Stimulated activated CD4-positive, alpha-beta T cell treated with anti-CD3 and anti-CD28 coated beads, Interleukin-12 subunit alpha, Interleukin-12 subunit beta, amount 100 ng/mL, for 4 hours (primary cell): ENCODE data around the gene CCDC92.

ENCODE experiments used
- DNase-seq: peaks from one replicate; pipeline ENCODE4 v3.0.0-alpha.2; 2020

The CCDC92 gene, protein sequence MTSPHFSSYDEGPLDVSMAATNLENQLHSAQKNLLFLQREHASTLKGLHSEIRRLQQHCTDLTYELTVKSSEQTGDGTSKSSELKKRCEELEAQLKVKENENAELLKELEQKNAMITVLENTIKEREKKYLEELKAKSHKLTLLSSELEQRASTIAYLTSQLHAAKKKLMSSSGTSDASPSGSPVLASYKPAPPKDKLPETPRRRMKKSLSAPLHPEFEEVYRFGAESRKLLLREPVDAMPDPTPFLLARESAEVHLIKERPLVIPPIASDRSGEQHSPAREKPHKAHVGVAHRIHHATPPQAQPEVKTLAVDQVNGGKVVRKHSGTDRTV

DNA sequence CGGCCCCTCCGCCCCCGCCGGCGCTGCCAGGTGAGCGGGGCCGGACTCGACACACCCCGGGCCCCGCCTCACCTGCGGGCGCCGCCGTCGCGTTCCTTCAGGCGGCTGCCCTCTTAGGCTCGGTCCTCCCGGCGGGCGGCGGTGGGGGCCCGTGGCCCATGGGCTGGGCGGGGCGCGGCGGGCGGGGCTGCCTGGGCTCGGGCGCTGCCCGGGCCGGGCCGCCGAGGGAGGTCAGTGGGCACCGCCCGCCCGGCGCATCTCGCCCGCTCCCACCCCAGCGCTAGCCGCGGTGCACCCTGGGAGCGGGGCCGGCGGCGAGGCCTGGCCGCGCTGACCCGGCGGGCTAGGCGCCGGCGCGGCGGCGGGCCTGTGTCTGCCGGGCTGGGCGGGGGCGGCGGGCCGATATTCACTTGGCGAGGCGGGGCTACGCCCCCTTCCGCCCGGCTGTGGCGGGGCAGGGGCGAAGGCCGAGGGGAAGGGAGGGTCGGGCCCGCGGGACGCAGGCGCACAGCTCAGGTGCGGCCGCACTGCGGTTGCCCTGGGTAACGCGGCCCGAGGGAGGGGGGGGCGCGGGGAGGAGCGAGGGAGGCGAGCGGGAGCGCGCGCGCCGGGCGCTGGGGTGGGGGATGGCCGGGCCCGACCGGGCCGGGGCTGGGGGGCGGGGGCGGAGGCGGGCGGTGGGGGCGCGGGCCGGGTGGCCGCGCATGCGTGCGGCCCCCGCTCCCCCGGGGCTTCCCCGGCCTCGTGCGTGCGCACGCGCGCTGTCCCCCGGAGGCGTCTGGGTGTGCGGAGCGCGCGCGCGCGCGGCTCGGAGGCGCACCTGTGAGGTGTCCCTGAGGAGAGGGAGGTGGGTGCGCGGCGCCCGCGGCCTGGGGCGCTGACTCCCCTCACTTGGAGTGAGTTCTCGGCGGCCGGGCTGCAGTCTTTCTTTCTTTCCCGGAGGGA, at the start of gene CCDC92, which contains the start of gene ZNF664:
CCDC92 (minus strand) TSS at position 375 of the 945 bp plus-strand sequence. CDS start 28,526 bp downstream, outside the sequence.
ZNF664 (plus strand) TSS at position 759 of the 945 bp plus-strand sequence. CDS start 38,930 bp downstream, outside the sequence.
- DNase-seq = peak; percentile 95

- no peak for DNase-seq
These were observed 49.5 kb upstream of the CCDC92 start for GRCh38 chr12:124022161-124022560.

- no peak for DNase-seq
These were observed 48.4 kb upstream of the CCDC92 start for GRCh38 chr12:124021007-124021406.

DNA sequence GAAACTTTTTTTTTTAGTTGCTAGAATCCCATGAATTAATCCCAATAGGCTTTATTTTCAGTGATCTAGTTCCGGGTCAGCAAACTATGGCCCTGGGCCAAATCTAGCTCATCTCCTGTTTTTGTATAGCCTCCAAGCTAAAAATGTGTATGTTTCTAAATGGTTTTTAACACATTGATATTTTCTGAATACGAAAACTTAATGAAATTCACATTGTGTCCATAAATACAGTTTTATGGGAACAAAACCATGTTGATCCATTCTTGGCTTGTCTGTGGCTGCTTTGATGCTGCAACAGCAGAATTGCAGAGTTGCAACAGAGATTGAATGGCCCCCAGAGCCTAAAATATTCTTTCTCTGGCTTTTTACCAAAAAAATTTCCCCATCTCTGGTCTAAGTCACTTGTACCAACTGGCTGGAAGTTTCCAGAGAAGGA, 47.9 kb upstream of the CCDC92 start:
- no peak for DNase-seq

GRCh38 chr12:124019115-124019514, 46.5 kb upstream of the CCDC92 start:
- no peak for DNase-seq

DNA sequence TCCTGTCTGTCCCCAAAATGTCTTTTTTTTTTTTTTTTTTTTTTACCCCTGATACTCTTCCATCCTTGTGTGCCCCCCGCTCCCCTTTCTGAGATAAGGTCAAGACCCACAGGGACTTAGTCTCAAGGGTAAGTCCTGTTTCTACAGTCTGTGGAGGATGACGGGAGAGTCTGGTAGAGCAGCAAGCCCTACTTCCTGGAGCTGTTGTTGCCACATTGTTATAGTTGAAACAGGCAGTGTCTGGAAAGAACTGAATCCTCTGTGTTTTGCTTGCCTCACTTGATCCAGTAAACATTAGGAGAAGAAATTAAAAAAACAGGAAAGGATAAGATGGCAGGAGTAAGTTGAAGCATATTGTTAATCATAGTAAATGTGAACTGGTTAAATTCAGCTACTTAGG, 45.9 kb upstream of the CCDC92 start:
- DNase-seq = no peak

DNA sequence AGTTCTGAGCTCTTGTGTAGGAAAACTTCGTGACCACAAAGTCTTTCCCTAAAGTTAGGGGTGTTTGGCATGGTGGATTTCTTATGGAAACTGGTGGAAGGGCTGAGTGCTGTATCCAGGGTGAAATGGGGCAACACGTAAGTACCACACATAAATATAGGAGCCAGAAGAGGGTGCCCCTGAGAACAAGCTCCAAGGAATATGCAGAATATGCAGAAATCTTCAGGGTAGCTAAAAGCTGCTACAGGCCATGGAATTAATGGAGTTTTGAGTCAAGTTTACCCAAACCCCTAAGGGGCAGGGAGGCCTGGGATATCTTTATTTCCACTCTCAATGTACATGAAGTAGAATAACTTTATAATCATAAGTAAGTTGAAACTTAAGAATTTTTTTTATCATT, 44.4 kb upstream of the CCDC92 start:
- no peak for DNase-seq

DNA sequence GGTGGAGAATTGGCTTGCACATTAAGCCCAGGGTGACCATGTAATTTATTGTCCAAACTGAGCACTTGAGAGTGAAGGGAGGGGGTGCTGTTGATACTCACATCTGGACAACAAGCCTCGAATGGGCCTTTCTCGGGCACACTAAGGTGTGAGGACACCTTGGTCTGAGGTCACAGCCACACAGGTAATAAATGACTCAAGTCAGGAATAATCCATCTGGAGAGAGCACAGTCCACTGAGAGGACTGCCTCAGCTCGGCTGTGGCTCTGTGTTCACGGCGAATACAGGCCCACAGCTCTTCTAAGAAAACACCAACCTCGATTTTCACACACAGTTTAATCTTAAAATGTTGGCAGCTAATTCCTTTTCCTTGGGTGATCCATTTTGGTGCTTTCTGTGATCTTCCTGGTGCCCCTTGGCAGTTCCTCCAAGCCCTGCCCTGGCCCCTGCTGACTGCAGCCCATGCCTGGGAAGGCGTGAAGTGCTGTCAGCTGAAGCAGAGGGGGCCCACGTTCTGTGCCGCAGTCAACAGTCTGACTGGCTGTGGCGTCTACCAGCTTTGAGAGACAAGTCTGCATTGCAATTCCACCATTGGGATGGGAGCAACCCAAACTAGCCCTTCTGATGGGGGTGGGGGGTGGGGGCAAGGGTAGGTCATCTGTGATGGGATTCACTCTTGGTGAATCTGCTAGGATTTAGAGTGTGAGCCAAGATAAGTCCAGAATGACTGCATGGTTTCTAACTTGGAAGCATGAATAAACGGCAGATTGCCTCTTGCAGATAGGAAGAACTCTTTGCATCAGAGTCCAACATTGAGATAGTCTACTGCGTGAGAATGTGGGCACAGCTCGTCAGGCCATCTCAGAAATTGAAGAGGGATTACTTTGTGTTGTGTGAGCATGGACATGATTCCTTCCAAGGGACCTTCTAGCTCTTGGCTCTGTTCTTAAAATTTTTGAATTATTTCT, 43.1 kb upstream of the CCDC92 start:
- DNase-seq = no peak

GRCh38 chr12:124013073-124013472, 40.4 kb upstream of the CCDC92 start:
- DNase-seq = no peak

GRCh38 chr12:124011435-124012115, 38.9 kb upstream of the CCDC92 start:
- DNase-seq = no peak

DNA sequence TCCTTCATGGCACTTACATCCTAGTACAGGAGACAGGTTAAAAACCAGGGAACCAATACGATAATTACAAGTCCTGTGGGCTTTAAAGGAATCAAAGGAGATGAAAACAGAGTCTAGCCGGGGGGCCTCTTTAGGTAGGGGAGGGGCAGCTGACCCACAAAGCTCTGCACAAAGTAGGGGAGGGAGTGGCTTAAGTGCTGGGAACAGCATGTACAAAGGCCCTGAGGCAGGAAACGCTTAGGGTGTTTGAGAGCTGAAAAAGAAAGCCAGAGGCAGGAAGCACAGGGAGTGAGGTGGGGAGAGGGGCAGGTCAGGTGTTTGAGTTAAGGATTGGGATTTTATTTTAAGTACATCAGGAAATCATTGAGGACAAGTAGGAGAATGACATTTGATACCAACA, 38.1 kb upstream of the CCDC92 start:
- DNase-seq = no peak

DNA sequence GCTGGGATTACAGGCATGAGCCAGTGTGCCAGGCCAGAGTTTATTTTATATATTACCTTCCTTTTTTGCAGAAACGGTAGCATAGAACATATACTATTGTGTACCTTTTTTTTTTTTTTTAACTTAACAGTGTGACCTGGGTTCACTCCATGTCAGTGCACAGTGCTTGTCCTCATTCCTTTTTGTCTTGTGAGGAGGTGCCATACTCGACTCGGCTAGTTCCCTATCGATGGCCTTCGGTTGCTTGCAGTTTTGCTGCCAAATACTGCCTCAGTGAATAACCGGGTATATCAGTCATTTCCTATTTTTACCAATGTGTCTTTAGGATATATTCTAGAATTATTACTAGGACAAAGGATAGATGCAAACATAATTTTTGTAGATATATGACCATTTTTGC, 37.1 kb upstream of the CCDC92 start:
- DNase-seq = no peak

DNA sequence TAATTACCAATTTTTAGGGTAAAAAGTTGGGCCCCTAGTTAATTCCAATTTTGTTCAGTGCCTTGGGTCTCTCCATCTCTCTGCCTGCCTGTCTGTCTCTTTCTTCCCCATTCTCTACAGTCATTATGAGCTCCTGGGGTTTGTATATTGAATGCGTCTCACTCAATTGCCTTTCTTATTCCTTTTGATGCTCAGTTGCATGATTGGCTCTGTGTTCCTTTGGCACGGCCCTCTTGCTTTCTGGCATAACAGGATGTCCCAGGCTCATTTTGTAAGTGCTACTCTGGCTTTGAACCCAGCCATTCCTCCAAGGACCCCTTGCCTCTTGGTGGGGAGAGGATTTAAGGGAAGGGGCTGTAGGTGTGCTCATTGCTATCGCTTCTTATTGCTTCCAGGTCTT, 36.0 kb upstream of the CCDC92 start:
- no peak for DNase-seq

DNA sequence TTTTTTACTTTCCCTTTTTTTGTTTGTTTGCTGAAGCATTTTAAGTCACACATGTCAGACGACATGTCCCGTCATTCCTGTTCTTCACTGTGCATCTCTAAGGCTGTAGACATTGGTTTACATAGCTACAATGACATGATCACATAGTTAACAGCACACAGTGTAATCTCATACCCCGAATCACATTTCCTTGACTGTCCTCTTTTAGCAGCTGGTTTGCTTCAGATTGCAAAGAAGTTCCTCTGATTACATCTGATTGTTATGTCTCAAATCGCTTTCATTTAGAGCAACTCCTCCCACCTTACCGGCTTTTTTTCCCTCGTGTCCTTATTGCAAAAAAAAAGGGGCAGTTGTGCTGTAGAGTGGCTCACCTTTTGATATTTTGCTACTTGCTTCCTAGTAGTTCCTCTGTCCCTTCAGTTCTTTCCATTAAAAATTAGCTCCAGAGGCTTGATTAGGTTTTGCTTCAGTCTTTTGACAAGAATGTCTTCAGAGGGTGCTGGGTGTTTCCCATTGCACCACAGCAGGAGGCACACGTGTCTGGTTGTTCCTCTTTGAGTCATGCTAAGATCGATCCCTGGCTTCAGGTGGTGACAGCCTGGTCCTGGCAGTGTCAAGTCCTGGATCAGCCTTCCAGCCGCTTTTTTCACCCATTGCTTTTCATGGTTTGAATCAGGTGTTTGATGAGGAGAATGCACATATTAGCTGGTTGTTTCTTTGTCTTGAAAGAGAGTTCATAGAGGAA, 35.4 kb upstream of the CCDC92 start:
- no peak for DNase-seq

- DNase-seq = no peak
These were observed 34.4 kb upstream of the CCDC92 start for GRCh38 chr12:124006846-124007713.

- peak; percentile 8 for DNase-seq
These were observed 33.6 kb upstream of the CCDC92 start for GRCh38 chr12:124006085-124006845.

GRCh38 chr12:124004233-124004875, 31.7 kb upstream of the CCDC92 start:
- no peak for DNase-seq

DNA sequence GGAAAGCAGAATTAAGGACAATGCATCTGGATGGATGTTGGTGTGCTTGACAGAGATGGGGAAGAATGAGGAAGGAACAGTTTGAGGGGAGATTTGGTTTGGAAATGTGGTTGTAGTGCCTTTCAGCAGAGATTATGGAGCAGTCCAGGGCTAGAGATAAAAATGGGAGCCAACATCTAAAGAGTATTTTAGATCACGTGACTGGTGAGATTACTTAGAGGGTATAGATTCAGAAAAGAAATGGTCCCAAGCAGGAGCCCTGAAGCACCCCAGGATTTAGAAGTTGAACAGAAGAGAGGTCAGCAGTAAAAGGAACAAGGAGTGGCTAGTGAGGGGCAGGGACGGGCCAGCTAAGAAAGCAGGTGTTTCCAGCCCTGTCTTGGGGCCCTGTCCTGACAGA, 30.0 kb upstream of the CCDC92 start:
- DNase-seq = no peak
